ENCODE results near the gene GMDS.

GRCh38 chr6:1858859-1859258 lies 386.5 kb downstream of the GMDS start:
- TF ChIP-seq, protein P1, sequence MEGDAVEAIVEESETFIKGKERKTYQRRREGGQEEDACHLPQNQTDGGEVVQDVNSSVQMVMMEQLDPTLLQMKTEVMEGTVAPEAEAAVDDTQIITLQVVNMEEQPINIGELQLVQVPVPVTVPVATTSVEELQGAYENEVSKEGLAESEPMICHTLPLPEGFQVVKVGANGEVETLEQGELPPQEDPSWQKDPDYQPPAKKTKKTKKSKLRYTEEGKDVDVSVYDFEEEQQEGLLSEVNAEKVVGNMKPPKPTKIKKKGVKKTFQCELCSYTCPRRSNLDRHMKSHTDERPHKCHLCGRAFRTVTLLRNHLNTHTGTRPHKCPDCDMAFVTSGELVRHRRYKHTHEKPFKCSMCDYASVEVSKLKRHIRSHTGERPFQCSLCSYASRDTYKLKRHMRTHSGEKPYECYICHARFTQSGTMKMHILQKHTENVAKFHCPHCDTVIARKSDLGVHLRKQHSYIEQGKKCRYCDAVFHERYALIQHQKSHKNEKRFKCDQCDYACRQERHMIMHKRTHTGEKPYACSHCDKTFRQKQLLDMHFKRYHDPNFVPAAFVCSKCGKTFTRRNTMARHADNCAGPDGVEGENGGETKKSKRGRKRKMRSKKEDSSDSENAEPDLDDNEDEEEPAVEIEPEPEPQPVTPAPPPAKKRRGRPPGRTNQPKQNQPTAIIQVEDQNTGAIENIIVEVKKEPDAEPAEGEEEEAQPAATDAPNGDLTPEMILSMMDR (IDR thresholded peaks at IDR 0.05) = no peak
- TF ChIP-seq POLR2A (IDR thresholded peaks at IDR 0.05) = no peak
